HG02852 (cell line): Measurements from ENCODE around the gene ITFG2.

Source experiments
- ATAC-seq: cut with Tn5 transposase; IDR thresholded peaks from one replicate; pipeline ENCODE4 v1.9.1; 2021; ENCODE audit warnings: mild to moderate bottlenecking, moderate library complexity; ENCODE audit not compliant: unreplicated experiment

ITFG2 gene

DNA sequence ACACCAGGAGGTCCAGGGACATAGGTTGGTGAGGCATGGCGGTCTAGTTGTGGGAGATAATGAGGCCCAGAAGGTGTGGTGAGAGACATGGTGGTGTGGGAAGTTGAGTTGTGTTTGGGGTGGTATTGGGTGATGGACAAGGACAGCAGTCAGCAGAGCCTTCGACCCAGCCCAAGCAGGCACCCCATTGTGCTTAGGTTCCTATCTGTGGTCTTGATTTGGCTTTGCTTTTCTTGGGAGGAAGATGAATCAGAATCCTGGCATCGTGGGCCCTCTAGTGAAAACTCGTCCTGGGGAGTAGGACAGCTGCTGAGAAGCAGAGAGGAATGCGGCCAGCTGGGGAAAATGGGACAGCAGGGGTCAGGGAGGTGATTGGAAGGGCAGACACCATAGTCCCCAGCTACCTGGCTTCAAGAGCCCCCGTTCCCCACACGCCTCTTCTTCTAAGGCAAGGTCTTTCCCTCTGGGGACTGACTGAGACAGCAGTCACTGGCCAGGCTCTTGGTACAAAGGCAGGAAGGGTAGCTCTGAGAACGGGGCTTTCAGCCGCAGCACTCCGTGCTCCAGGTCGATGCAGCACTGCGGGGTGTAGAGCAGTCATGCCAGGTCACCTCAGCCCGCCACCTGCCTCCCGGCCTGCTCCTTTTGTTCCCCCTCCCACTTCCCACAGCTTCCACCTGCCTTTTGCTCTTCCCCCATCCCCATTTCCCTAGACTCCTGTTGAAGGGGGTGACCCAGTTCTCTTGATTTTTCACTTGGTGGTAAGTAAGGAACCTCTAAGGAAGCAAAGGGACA lies 14.4 kb downstream of the ITFG2 start:
- ATAC-seq: no peak

DNA sequence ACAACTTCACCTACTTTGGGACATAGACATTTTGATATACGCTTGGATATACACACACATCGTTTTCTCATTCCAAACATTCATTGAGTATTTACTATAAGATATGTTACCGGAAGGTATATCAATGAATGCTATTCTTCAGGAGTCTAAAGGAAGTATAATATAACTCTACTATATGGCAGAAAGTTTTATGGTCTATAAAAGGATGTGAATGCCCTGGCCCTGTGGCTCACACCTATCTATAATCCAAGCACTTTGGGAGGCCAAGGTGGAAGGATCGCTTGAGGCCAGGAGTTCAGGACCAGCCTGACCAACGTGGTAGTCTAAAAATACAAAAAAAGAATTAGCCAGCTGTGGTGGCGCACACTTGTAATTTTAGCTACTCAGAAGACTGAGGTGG lies 16.8 kb downstream of the ITFG2 start:
- ATAC-seq: no peak

DNA sequence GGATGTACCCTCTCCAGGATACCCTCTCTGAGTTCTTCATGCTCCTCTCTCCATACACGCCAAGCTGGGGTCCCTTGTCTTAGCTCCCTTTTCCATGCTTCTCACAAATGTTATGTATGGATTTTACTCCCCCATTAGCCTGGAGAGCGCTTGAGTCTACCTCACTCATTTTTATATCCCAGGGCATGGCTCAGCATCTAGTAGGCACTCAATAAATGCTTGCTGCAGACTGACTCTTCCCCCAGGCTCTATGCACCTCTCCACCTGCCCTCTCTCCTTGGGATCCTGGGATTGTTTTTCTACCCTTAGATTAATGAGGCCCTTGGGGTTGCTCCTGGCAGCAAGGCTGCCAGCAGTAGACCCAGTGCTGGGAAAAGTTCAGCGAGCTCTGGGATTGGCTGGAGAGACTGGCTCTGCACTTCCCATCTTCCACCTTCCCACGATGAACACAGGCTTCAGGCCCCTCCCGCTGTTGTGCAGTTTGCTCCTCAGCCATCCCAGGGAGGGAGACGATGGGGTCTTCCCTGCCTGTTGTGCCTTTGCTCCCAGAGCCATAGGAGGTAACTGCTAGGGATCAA lies 20.2 kb downstream of the ITFG2 start:
- ATAC-seq: no peak

DNA sequence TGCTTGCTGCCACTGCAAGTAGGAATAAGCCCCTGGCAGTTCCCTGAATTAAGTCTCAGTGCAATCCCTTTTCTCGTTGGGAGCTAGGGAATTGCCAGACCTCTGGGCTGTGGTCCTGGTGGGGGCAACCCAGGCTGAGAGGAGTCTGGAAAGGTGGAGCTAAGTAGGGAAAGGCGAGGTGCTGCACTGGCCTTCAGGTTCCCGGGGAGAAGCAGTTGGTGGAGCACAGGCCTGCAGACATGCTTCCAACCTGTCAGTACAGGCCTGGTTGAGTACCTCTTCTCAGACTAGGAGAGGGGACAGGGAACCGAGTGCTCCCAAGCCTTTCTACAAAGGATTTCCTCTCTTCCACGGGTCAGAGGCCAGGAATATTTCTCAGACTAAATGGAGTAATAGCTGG lies 20.9 kb downstream of the ITFG2 start:
- no peak for ATAC-seq

DNA sequence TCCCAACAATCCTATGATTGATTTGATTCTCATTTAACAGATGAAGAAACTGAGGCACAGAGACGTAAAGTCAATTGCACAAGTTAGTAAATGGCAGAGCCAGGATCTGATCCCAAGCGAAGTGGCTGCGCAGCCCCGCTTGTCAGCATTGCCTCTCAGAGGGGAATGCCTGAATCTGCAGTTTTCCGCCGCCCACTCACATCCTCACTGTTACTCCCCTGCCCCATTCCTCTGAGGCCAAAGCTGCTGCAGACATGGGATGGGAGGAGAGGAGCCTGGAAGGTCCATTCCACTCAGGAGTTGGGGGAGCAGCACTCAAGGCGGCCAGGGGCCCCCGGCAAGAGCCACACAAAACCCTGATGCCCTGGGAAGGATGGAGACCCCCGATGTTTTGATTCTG lies 21.3 kb downstream of the ITFG2 start:
- no peak for ATAC-seq

DNA sequence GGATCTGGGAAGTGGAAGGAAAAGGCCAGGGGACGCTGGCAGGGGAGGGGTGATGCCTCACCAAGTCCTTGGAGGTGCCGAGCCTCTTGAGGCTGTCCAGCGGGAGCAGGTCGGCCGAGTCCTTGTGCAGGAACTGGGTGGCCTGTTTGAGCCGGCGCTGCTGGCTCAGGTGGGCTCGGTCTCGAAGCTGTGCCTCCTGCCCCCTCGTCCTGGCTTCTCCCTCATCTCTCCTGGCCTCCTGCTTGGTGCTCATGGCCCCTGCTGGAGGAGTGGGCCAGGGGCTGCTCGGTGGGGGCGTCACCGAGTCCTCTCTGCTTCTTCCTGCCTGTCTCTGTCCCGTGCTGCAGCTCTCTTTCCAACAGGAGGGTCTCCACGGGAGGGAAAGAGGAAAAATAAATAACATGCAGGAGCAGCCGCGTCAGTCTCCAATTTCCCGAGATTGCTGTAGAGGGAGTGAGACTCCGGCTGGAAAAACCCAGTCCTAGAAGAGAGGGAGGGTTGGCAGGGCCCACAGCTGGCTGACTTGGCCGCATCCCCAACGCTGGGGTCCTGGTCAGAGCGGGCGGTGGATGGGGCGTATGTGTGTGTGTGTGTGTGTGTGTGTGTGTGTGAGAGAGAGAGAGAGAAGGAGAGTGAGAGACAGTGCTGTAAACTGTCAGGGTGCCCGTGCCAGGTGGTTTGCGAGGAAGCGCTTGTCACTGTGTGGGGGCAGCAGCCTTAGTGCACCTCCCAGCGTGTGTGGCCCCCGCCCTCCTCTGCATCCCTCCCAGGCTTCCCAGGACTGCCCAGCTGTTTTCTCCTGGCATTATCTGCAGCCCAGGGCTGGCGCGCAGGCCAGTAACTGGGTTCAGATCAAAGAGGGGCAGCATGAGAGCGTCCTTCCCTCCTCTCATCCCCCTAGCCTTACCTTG lies 22.4 kb downstream of the ITFG2 start, which contains the start of gene NRIP2:
Gene NRIP2, minus strand, starts transcription at position 455 of the 911 bp plus-strand sequence. Its CDS starts 52 bp downstream, at position 403.
- no peak for ATAC-seq

DNA sequence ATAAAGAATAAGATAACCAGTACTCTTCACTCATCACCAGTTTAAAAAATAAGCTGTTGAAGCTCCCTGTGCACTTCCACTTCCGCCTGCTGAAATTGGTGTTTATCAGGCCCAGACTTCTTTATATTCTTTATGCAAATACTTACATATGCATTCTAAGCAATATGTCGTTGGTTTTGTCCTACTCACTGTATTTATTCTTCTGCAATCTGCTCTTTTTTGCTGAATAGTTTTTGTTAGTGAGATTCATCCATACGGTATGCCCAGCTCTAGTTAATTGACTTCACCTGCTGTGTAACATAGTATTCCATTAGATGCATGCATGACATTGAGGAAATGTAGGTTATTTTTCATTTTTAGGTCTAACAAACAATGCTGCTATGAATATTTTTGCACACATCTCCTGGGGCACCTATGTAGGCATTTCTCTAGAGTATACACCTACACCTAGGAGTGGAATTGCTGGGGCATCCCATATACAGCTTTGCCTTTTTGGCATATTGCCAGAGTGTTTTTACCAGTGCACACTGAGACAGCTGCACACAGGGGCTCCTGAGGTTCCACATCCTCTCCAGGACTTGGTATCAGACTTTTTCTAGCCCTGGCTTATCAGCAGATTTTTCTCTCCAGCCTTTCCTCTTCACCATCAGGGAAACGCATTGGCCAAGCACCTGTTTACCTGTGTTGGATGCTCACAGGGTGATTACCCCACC lies 23.4 kb downstream of the ITFG2 start:
- ATAC-seq: no peak

DNA sequence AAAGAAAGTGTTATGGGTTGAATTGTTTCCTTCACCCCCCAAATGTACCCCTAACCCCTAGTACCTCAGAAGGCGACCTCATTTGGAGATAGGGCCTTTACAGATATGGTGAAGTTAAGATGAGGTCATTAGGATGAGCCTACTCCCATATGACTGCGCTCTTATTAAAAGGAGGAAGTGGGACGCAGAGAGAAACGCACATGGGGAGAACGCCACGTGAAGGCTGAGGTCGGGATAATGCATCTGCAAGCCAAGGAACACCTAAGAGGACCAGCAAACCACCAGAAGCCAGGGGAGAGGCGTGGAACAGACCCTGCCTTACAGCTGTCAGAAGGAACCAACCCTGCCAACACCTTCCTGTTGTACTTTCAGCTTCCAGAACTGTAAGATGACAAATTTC lies 24.1 kb downstream of the ITFG2 start:
- ATAC-seq: no peak

DNA sequence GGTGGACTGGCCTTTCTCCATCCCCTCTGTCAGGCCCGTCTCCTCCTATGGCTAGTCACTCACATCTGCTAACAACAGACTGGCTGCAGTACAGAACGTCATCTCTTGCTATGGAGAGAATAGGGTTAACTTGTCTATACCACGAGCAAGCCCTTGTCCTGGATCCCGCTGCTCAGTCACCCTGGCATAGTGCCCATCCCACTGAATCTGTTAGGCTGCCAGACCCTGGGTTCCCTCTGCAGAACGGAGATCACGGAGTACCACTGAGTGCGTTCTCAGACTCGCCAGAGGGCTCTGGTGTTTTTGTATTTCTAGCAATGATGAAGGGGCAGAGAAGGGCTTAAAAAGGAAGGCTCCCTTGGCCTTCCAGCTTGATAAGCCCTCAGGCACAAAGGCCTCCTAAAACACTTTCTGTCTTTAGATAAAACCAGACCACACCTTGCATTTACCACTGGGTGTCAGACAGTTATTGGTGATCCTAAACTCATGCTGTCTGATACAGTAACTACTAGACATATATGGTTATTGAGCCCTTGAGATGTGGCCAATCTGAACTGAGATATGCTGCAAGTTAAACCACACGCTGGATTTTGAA lies 28.7 kb downstream of the ITFG2 start:
- ATAC-seq: no peak

DNA sequence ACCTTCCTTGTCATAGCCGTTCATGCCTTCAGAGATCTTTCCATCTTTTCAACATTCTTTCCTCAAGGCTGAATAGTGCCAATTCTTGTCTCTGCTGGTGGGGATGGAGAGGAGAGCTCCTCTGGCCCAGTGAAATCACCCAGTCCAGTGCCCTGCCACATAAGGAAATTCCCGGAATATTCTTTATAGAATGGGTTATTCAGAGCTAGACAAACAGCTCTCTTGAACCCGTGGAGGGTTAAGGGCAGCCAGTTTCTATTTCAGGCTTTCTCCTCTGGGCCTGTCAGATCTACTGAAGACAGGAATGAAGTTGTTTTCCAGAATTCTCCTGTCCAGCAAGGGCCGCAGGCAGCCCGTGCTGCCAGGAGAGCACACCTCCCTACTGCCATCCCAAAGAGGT lies 30.5 kb downstream of the ITFG2 start:
- ATAC-seq: no peak

DNA sequence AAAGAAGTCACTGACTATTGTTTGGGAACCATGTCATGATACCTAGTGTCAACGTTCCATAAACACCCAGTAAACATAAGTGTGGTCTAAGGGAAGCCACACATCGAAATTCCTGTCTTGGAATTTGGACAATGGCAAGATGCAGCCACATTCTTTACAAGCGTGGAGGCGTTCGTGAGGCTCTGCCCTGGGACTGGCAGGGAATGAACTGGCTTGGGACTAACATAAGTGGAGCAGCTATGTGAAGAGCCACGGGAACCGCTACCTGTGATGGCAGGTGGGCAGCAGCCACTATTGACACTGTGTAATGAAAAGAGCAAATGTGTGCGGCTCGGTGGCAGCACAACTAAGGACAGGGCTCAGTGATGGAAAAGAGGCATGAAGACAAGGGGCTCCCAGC lies 32.3 kb downstream of the ITFG2 start:
- no peak for ATAC-seq

DNA sequence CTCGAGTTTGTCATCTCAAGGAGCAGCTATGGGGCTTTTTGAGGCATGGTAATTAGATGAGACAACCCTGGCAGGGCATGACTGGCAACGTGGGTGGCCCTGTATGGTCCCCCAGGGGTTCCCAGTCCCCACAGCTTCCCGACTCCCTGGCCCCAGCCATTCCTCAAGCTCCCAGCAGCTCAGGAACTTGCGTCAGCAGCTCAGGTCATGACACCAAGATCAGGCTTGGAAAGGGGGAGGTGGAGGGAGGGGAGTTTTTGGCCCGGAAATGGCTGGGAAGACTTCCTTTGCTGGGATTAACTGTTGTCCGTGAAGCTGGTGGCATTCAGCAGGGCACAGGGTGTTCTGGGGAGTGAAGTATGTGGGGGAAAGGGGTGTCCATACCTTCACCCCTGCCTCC lies 32.8 kb downstream of the ITFG2 start:
- ATAC-seq: no peak

DNA sequence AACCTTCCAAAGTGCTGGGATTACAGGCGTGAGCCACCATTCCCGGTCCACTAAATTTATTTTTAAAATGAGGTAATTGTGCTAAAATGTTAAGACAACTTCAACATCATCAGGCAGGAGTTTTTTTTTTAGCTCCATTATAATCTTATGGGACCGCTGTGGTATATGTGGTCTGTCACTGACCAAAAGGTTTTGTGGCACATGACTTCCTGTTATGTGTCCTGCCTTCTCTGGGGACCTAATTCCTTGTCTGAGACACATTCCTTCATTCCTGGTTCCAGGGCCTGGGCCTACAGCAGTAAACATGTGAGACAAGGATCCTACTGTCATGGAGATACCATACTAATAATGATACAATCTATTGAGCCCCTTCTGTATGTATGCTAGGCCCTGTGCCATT lies 39.5 kb downstream of the ITFG2 start:
- ATAC-seq: no peak

DNA sequence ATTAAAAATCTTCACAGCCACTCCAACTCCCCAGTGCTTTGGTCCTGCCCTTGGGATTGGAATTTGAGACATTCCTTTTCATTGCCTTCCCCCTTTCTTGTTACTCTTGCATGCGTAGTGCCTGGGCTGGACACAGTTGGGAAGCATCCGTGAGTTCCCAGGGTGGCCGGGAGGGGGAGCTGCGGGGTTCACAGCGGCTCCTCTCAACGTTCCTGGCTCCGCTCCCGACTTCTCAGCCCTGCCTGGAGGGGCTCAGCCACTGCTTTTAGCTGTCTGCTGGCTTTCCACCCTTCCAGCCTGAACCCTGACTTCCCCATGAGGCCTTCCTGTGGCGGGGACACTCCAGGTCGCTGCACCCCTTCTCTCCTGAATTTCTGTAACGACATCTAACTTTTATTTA lies 41.2 kb downstream of the ITFG2 start:
- no peak for ATAC-seq

DNA sequence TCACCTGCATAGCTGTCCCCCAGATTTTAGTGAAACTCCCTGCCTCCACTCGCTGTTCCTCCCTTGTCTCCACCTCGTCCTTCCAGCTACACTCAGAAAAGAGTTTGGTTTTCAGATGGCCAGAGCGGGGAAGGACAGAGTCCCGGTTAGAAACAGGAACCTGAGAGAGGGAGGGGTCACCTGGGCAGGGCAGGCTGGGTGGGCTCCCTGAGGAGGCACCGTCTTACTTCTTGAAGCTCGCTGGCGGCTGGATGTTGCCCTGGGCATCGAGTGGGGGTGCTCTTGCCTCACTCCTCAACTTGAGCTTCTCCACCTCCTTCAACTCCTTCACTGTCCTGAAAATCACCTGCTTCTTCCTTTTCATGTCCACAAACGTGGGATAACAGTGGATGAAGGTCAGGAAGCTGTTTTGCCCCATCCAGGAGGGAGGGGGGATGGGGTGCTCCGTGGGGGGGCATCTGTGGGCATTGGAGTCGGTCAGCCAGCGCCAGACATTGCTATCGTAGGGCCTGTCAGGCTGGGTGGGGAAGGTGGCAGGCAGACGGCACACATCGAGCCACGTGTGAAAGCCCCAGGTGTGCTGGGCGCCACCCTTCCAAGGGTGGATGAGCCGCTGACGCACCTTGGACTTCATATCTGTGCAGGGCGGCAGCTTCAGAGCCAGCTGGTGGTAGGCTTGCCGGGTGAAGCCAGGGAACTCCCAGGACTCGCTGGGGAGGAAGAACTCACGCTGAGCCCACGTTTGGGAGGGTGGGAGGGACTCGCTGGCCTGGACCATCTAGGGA lies 42.4 kb downstream of the ITFG2 start:
- no peak for ATAC-seq

DNA sequence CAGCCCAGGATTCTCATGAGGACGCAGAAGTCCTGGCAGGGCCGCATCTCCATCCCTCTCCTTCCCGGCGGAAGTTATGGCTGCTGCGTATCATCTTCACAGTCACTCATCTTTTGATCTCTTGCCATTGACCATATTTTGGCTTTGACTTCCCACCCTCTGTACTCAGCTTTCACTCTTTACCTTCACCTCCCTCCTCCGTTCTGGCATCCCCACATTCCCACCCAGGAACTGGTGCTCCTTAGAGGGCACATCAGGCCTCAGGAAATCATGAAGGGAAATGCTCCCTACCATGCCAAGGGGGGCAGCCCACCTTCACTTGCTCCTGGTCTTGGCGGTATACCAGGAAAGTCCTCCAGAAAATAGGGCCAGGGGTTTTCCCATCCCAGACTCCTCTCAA lies 43.1 kb downstream of the ITFG2 start:
- no peak for ATAC-seq

DNA sequence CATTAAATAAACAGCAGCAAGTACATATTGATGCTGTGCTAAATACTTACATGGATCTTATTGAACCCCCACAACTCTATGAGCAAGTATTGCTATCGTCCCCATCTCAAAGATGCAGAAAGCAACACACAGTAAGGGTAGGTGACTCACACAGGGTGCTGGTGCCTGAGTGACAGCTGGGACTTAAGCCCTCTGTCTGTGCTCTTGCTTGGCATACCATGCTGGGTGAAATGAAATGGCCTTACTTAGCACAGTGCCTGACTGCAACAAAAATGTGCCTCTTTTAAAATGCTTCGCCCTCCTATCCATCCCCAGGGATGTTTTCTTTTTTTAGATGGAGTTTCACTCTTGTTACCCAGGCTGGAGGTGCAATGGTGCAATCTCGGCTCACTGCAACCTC lies 43.6 kb downstream of the ITFG2 start:
- ATAC-seq: no peak

DNA sequence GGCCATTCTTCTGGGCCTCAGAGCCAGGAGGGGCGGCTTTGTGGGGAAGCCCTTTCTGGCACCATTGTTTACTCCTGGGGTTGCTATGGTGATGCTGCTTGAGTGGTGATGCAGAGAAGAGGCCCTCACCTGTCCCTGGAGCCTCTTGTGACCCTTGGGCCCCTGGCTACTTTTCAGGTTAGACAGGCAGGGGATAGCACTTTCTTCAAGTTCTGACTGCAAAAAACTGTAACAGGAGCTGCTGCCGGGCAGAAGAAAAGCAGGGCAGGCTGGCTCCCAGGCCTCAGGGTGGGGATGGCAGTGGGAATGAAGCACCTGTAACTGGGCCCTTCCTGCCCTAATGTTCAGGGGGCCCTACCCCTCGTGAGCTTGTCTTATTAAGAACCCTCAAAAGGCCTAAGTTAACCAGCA lies 44.6 kb downstream of the ITFG2 start, which contains the start of gene TEX52:
Gene TEX52, minus strand, starts transcription at position 19 of the 411 bp plus-strand sequence. Its CDS starts 13 bp downstream, at position 6.
- ATAC-seq: no peak

DNA sequence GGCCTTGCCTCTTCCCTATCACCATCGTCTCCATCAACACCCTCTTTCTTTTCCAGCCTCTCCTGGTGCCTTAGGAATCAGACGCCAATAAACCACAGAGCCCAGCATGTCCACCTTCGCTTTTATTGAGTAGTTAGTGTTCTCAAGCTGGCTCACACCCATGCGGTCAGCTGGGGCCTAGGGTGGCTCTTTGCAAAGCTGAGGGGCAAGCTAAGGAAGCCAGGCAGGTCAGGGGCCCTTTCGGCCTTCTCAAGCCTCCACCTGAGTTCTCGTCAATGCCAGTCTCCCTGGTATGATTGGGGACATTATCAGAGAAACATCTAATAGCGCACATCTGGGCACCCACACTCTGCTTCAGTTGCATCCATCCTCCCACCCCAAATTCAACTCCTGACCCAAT lies 45.1 kb downstream of the ITFG2 start:
- ATAC-seq: no peak

DNA sequence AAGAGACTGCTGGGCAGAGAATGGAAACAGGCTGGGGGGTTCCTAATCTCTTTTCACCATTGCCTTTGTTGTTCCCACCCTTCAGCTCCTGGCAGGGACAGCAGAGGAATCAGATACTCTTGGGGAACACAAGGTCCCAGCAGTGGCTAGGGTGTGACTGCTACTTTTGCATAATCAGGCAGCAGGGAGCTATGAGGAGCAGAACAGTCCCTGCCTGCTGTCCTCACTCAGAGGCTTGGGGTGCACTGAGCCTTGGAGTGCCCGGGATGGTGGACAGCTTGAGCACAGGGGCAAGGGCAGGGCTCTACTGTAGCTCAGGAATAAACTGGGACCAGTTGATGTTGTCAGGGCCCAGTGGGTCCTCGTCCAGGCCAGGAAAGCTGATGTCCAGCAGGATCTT lies 45.9 kb downstream of the ITFG2 start:
- ATAC-seq: no peak
